ENCODE measurements around the gene PLEKHB2.
"Not testable (repeated sequence)": the region's sequence is repeated elsewhere in the genome, so short reads cannot be mapped to it uniquely, and the experiment has no call there.

The PLEKHB2 gene

GRCh38 chr2:131105156-131105949 lies at the start of gene PLEKHB2:
Gene PLEKHB2 (plus strand): TSS chr2:131105336. CDS start chr2:131120942, 15,606 bp downstream.
- DNase-seq, result peak; percentile 81 to 88

- no peak for DNase-seq
These were observed 48.8 kb upstream of the PLEKHB2 start for GRCh38 chr2:131056204-131056931.

GRCh38 chr2:131056932-131057287 lies 48.2 kb upstream of the PLEKHB2 start:
- DNase-seq, result no peak

GRCh38 chr2:131058214-131058843 lies 46.8 kb upstream of the PLEKHB2 start:
- DNase-seq, result no peak

GRCh38 chr2:131058920-131059319 lies 46.2 kb upstream of the PLEKHB2 start:
- no peak for DNase-seq

GRCh38 chr2:131063501-131064283 lies 41.4 kb upstream of the PLEKHB2 start:
- DNase-seq, result no peak

- no peak for DNase-seq
These were observed 40.3 kb upstream of the PLEKHB2 start for GRCh38 chr2:131064589-131065512.

- DNase-seq, result no peak
These were observed 37.5 kb upstream of the PLEKHB2 start for GRCh38 chr2:131067465-131068125.

GRCh38 chr2:131068172-131068571 lies 37.0 kb upstream of the PLEKHB2 start:
- not testable (repeated sequence) for DNase-seq

GRCh38 chr2:131075578-131075977 lies 29.6 kb upstream of the PLEKHB2 start:
- DNase-seq, result not testable (repeated sequence)

- no peak for DNase-seq
These were observed 28.4 kb upstream of the PLEKHB2 start for GRCh38 chr2:131076707-131077106.

GRCh38 chr2:131077182-131077846 lies 27.8 kb upstream of the PLEKHB2 start:
- no peak for DNase-seq

GRCh38 chr2:131077966-131078365 lies 27.2 kb upstream of the PLEKHB2 start:
- DNase-seq, result no peak

GRCh38 chr2:131079931-131080330 lies 25.2 kb upstream of the PLEKHB2 start:
- DNase-seq, result not testable (repeated sequence)

GRCh38 chr2:131081190-131081589 lies 23.9 kb upstream of the PLEKHB2 start:
- no peak for DNase-seq

- DNase-seq, result no peak
These were observed 19.5 kb upstream of the PLEKHB2 start for GRCh38 chr2:131085646-131086045.

- DNase-seq, result no peak
These were observed 12.6 kb upstream of the PLEKHB2 start for GRCh38 chr2:131092458-131093005.

- DNase-seq, result peak; percentile 79 to 91
These were observed 12.0 kb upstream of the PLEKHB2 start, which contains the start of gene FAM168B for GRCh38 chr2:131093006-131093695. Gene FAM168B (minus strand): TSS chr2:131093460. CDS start chr2:131082646, 10,814 bp downstream.

GRCh38 chr2:131093696-131094462 lies 11.3 kb upstream of the PLEKHB2 start:
- peak in 1 of 2 experiments; percentile 60 for DNase-seq

Measured in NCI-H1930 (cell line).